Measurements from ENCODE around the gene ZNF428.

ZNF428 gene

DNA sequence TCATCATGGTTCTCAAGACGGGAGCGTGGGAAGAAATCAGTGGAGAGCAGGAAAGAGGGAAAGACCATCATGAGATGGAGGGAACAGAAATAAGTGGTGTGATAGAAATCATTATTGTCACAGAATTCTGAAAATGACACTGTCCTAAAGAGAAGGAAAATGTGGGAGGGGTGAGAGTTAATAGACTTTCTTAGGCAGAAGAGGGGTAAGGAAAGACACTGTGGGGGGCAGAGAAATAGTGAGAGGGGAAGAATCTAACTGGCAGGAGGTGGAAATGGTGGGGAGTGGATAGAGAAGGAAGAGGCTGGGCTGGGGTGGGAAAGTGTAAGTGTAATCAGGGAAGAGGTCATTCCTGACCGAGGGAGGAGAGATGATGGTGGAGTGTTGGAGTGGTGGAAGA lies 40.6 kb downstream of the ZNF428 start:
- in situ Hi-C loops (cut with HindIII; ENCODE audit: low pct_ligation_motif_present, low pct_unique_long_range_greater_than_20kb, low sequenced_read_pairs) = no loop called here
- no peak for DNase-seq

DNA sequence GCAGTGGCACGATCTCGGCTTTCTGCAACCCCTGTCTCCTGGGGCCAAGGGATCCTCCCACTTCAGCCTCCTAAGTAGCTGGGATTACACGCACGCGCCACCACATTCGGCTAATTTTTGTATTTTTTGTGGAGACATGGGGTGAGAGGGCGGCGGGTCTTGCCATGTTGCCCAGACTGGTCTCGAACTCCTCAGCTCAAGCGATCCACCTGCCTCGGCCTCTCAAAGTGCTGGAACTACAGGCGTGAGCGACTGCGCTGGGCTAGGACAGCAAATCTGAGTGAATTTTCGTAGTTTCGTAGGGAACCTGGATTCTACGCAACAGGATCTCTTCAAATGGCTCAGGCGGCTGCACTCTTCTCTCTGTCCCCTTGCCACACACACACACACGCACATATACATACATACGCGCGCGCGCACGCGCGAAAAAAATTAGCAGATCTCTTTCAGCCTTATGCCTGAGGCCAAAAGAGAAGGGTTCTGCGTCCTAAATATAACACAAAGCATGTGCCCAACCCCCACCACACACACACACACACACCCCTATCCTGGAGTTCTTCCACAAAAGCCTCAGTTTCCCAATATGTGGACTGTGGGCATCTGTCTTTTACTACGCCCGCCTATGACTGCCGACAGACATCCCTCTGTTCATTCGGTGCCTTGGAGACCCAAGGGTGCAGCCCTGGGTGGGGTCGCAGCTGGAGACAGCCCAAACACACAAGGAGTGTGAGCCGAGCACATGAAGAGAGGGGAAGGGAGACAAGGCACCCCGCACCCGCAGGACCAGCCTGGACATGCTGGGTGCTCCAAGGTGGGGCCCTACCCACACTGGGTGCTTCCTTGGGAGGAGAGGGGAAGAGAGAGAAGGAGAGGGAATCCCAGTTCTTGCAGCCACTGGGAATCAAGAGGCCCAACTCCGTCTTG lies 43.2 kb downstream of the ZNF428 start:
- DNase-seq = no peak
- in situ Hi-C loops (cut with HindIII; ENCODE audit: low pct_ligation_motif_present, low pct_unique_long_range_greater_than_20kb, low sequenced_read_pairs) = no loop called here

DNA sequence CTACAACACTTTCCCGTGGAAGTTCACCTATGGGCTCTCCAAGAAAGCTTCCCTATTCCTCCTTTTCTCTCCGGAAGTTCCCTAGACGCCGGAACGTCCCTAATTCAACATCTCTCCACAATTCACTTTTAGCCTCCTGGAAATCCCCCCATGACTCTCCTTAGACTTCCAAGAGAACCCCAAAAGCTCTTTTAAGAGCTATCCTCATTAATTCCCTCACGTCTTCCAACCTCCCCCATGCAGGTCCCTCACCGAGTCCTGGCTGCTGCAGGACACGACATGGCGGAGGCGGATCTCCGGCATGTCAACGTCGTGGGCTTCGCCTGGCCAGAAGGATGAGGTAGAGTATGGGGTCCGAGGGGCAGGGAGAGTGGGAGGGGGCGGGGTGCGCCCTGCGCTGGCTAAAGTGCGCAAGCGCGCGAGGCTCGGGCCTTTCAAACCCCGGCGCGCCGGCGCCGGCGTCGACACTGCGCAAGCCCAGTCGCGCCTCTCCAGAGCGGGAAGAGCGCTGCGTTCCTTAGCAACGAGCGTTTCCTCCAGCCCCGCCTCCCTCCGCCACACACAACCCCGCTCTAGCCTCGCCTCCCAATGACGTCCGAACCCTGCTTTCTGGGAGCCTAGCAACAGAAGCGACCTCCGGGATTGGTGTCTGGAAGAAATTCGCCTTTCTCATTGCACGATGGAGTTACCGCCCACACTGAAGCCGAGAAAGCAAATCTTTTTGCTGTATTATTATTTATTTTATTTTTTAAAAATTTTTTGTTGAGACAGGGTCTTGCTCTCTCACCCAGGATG lies 44.1 kb downstream of the ZNF428 start, which contains the start of the genes PINLYP and XRCC1:
TSS of gene PINLYP (plus strand) at position 646 of the 795 bp plus-strand sequence. CDS start 1,391 bp downstream, outside the sequence.
TSS of gene XRCC1 (minus strand) at position 372 of the 795 bp plus-strand sequence. CDS start at position 303, 69 bp downstream.
- peak; percentile 98 for DNase-seq
- in situ Hi-C loops (cut with HindIII; ENCODE audit: low pct_ligation_motif_present, low pct_unique_long_range_greater_than_20kb, low sequenced_read_pairs) = no loop called here

DNA sequence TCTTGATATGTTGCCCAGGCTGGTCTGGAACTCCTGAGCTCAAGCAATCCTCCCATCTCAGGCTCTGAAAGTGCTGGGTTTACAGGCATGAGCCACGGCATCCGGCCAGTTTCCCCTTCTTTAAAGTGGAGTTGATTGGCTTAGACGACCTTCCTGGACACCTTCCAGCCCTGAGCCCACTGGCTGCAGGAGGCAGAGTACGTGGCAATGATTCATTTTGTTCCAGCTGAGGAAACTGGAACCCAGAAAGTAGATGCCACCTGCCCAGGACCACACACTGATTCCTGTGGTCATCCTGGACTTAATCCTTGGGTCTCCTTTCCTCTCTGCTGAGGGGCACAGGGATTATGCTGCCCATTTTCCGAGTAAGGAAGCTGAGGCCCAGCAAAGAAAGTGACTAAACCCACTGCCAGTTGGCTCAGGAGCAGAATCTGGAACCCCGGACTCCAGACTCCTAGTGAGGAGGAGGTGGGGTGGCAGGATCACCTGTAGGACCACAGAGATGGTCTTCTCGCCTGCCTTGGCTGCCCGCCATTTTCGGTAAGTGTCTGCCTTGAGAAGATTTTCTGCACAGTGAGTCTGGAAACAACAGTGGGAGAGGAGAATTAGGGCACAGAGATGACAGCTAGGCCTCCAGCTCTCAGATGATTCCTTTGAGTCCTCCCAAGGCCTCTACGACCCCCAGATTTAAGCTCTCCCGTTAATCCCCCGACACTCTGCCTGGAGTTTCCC lies 44.8 kb downstream of the ZNF428 start:
- in situ Hi-C loops (cut with HindIII; ENCODE audit: low pct_ligation_motif_present, low pct_unique_long_range_greater_than_20kb, low sequenced_read_pairs) = no loop called here
- DNase-seq = peak; percentile 86

DNA sequence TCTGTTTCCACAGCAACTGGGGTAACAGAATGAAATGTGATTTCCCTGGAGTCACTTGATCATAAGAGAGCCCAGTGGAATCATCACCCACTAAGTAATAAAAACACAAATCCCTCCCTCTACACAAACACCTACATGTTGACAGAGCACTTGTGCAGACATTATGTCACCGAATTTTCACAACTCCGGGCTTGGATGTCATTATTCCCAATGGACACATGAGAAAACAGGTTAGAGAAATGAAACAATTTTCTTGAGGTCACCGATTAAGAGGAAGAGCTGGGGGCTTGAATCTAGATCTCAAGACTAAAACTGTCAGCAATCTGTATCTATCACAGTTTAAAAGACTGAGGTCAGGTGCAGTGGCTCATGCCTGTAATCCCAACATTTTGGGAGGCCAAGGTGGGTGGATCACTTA lies 47.2 kb downstream of the ZNF428 start:
- DNase-seq = no peak

DNA sequence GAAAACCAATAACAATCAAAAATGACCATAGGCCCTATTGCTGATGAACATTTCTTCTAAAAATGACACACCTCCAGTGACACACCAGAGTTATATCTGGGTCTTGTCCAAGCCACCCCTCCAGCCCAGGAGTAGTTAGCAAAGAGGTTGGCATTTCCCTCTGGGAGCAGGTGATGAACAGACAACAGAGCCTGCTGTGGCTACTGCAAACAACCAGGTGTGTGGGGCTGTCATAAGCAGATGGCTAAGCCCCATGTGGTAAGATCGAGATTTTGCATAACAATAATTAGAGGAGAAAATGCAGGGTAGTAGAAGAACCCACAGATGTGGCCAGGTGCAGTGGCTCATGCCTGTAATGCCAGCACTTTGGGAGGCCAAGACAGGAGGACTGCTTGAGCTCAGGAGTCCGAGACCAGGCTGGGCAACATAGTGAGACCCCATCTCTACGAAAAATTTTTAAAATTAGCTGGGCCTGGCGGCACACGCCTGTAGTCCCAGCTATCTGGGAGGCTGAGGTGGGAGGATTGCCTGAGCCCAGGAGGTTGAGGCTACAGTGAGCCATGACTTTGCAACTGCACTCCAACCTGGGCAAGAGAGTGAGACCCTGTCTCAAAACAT lies 49.1 kb downstream of the ZNF428 start:
- in situ Hi-C loops (cut with HindIII; ENCODE audit: low pct_ligation_motif_present, low pct_unique_long_range_greater_than_20kb, low sequenced_read_pairs) = no loop called here

More for the DNA sequence above, 47.2 kb downstream of the ZNF428 start:
- in situ Hi-C loops (cut with HindIII; ENCODE audit: low pct_ligation_motif_present, low pct_unique_long_range_greater_than_20kb, low sequenced_read_pairs) = no loop called here

DNA sequence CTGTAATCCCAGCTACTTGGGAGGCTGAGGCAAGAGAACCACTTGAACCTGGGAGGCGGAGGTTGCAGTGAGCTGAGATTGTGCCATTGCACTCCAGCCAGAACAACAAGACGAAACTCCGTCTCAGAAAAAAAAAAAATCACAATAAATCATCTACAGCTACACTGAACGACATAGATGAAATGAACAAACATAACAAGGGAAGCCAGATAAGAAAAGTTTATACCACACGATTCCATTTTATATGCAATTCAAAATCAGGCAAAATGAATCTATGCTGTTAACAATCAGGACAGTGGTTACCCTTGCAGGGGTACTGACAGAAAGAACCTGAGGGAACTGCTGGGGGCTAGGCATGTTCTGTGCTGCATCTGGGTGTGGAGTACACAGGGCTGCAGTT lies 49.8 kb downstream of the ZNF428 start:
- no peak for DNase-seq
- in situ Hi-C loops (cut with HindIII; ENCODE audit: low pct_ligation_motif_present, low pct_unique_long_range_greater_than_20kb, low sequenced_read_pairs) = no loop called here

More for the DNA sequence above, 49.1 kb downstream of the ZNF428 start:
- no peak for DNase-seq

DNA sequence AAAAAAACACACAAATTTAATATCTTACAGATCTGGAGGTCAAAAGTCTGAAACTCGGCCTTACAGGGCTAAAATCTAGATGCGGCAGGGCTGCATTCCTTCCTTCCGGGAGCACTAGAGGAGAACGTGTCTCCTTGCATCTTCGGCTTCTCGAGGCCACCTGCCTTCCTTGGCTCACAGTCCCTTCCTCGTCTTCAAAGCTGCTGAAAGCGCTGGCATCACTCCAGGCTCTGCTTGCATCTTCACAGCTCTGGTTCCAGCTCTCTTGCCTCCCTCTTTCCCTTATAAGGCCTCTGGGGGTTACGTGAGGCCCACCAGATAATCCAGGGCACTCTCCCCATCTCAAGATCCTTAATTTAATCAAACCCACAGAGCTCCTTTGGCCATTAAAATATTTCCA lies 54.6 kb downstream of the ZNF428 start:
- in situ Hi-C loops (cut with HindIII; ENCODE audit: low pct_ligation_motif_present, low pct_unique_long_range_greater_than_20kb, low sequenced_read_pairs) = no loop called here
- no peak for DNase-seq

DNA sequence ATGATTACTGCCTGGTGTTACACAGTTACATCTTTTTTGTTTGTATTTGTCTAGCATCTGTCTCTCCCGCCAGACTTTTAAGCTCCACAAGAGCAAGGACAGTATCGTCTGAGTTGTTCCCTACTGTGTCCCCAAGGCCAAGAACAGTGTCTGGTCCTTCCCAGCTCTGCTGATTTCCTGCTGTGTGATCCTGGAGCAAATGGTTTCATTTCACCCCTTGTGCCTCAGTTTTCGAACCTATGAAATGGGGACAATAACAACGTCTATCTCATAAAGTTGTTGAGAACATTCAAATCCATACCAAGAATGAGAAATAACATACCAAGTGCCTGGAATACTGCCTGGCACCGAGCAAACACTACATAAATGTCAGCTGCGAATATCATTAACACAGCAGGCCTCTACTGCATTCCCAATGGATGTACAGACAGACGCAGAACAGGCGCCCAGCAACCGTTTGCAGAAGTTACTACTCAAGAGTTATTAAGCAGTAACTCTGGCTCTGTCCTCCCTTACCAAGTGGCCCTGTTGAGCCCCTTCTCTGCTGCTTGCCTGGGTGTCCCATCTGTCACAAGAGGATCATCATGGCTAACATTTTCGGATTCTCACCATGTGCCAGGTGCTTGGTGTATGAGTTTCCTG lies 55.5 kb downstream of the ZNF428 start:
- in situ Hi-C loops (cut with HindIII; ENCODE audit: low pct_ligation_motif_present, low pct_unique_long_range_greater_than_20kb, low sequenced_read_pairs) = no loop called here
- no peak for DNase-seq

DNA sequence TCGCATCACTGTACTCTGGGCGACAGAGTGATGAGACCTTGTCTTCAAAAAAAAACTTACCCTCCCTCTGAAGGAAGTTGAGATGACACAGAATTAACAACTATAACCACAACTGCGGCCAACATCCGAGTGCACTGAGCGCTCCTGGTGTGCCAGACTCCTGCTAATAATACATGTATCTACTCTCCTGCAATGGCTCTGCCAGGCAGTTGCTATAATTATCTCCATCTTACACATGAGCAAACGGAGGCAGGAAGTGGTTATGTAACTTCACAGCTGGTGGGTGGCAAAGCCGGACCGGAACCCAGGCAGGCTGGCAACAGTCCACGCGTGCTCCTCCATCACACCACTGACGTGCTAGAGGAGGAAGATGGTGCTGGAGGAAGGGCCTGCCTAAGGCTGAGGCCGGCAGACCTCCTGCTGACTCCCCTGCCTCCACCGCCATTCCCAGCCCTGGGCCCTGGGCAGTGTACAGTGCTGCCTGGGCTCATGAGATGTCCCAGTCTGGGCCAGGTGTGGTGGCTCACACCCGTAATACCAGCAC lies 56.7 kb downstream of the ZNF428 start:
- DNase-seq = peak; percentile 24
- in situ Hi-C loops (cut with HindIII; ENCODE audit: low pct_ligation_motif_present, low pct_unique_long_range_greater_than_20kb, low sequenced_read_pairs) = no loop called here

DNA sequence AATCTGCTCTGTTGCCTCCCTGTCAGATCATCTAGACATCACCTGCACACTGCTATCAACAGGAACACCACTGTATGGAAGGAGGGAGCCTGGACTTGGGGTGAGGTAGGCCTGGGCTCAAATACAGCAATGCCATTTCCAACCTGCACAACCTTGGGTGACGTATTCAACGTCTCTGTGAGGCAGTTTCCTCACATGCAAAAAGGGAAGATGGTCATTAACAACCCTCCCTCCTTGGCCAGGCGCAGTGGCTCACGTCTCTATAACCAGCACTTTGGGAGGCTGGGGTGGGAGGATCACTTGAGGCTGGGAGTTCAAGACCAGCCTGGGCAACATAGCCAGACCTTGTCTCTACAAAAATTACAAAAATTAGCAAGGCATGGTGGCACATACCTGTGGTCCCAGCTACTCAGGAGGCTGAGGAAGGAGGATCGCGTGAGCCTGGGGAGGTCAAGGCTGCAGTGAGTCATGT lies 57.2 kb downstream of the ZNF428 start:
- in situ Hi-C loops (cut with HindIII; ENCODE audit: low pct_ligation_motif_present, low pct_unique_long_range_greater_than_20kb, low sequenced_read_pairs) = no loop called here
- no peak for DNase-seq

DNA sequence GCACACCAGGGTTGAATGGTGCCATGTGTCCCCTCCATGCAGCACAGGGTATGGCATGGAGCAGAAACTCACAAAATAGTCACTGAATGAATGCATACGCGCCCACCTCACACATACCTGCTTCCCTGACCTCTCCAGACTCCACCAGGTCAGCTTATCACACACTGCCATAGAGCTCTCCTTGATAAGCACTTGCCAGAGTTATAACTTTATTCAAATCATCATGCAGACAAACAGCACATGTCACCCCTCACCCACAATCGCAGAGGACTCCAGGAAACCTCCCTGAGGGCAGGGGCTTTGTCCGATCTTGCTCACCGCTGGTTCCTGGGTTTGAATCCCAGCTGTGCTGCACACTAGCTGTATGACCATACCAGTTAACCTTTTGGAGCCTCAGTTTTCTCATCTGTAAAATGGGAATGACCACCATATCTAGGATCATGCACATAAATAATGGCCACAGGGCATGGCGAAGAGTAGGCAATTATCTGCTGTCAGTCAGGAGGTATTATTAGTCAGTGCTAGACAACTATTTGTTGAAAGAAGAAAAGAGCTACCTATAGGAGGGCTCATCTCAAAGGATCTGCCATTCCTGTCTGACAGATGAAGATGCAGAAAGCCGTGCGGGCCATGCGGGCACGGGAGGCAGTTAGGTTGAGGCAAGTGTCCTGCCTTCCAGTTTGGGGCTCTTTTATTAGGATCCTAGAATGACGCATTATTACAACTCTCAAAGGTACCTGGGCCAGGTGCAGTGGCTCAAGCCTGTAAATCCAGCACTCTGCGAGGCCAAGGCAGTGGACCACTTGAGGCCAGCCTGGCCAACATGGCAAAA lies 58.1 kb downstream of the ZNF428 start:
- in situ Hi-C loops (cut with HindIII; ENCODE audit: low pct_ligation_motif_present, low pct_unique_long_range_greater_than_20kb, low sequenced_read_pairs) = no loop called here
- no peak for DNase-seq

DNA sequence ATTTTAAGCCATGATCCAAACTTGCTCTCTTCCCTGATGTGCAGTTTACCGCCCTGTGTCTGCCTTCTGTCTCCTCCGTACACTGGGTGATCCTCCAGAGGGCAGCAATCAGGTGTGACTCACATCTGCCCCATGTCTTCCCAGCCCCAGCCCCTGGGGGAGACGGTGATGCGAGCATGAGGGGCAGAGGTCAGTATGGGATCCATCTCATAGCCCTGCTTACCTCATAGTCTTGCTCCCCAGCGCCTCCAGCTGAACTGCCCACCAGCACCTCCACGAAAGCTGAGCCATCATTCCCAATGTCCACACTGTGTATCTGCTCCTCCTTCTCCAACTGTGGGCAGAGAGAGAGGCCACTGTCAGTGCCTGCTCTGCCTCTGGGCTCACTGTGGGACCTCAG lies 58.7 kb downstream of the ZNF428 start:
- in situ Hi-C loops (cut with HindIII; ENCODE audit: low pct_ligation_motif_present, low pct_unique_long_range_greater_than_20kb, low sequenced_read_pairs) = no loop called here
- DNase-seq = peak; percentile 13
